CD8-positive, alpha-beta memory T cell (primary cell): ENCODE results near the gene SLC25A18. TPM values are rescaled to one million over a fixed set of nuclear protein-coding genes. Genes with fewer than 3 reads are reported as not detected.
A peak's percentile ranks its signal among the peaks of the same experiment; 100 is the strongest.

Experiments
- CTCF ChIA-PET: fragments of 350-600 bp; sonication (Branson Sonifier 250); formaldehyde crosslinking; loops from one replicate; lab custom pipeline; 2021; ENCODE audit warnings: antibody characterized with exemption; lab: Charles Lee
- POLR2A ChIA-PET: fragments of 350-600 bp; sonication (Branson Sonifier 250); formaldehyde crosslinking; loops from one replicate; lab custom pipeline; 2021; ENCODE audit warnings: antibody characterized with exemption; lab: Charles Lee
- DNase-seq, 5 donors: peaks; one replicate each; pipeline versions ENCODE4 v3.0.0 to v3.0.0-alpha.2; 2020 to 2022; ENCODE audit warnings: mixed read lengths in 1 of 5
- H3K27ac ChIP-seq: one replicate; pipeline ENCODE4 v1.7.0; 2013; ENCODE audit warnings: low read depth, mild to moderate bottlenecking, low read length, moderate library complexity
- H3K27me3 ChIP-seq: 2 replicates; pipeline ENCODE4 v1.7.0; 2013; ENCODE audit warnings: low read length, mild to moderate bottlenecking; ENCODE audit not compliant: insufficient read depth, poor library complexity, severe bottlenecking
- H3K36me3 ChIP-seq: 2 replicates; pipeline ENCODE4 v1.7.0; 2013; ENCODE audit warnings: mild to moderate bottlenecking, low read length, moderate library complexity; ENCODE audit not compliant: insufficient read depth
- H3K4me1 ChIP-seq: 2 replicates; pipeline ENCODE4 v1.7.0; 2013; ENCODE audit warnings: mild to moderate bottlenecking, low read length, moderate library complexity; ENCODE audit not compliant: insufficient read depth
- H3K4me3 ChIP-seq: 2 replicates; pipeline ENCODE4 v1.7.0; 2013; ENCODE audit warnings: mild to moderate bottlenecking, low read length
- H3K9me3 ChIP-seq: 2 replicates; pipeline ENCODE4 v1.7.0; 2013; ENCODE audit warnings: mild to moderate bottlenecking, low read length
- H3K27ac Mint-ChIP-seq, 8 donors: one replicate each; pipeline ENCODE4 v1.8.0; 2020 to 2021; ENCODE audit warnings: mixed read lengths in 8 of 8, mild to moderate bottlenecking in 6 of 8, inconsistent platforms in 3 of 8, moderate library complexity in 3 of 8
- H3K27me3 Mint-ChIP-seq, 2 donors: one replicate each; pipeline ENCODE4 v1.8.0; 2020 to 2021; ENCODE audit warnings: mixed read lengths in 2 of 2, mild to moderate bottlenecking in 1 of 2, moderate library complexity in 1 of 2
- H3K36me3 Mint-ChIP-seq, 3 donors: one replicate each; pipeline ENCODE4 v1.8.0; 2020 to 2021; ENCODE audit warnings: mixed read lengths in 3 of 3, inconsistent platforms in 1 of 3, mild to moderate bottlenecking in 1 of 3
- H3K4me1 Mint-ChIP-seq, 3 donors: one replicate each; pipeline ENCODE4 v1.8.0; 2020 to 2021; ENCODE audit warnings: mixed read lengths in 3 of 3, inconsistent platforms in 1 of 3, mild to moderate bottlenecking in 1 of 3
- H3K4me3 Mint-ChIP-seq, 7 donors: one replicate each; pipeline ENCODE4 v1.8.0; 2020 to 2021; ENCODE audit warnings: mixed read lengths in 7 of 7, mild to moderate bottlenecking in 6 of 7, moderate library complexity in 4 of 7, inconsistent platforms in 2 of 7
- H3K9me3 Mint-ChIP-seq, 5 donors: one replicate each; pipeline ENCODE4 v1.8.0; 2020 to 2022; ENCODE audit warnings: mixed read lengths in 5 of 5, mild to moderate bottlenecking in 3 of 5, moderate library complexity in 2 of 5, inconsistent platforms in 1 of 5
- polyA plus RNA-seq: library from polyadenylated mRNA; unstranded; fragments of 300-500 nt; fragmentation: Illumina TruSeq; gene quantifications from one replicate; pipeline ENCODE4 v1.2.3, GENCODE V29; 2021
- total RNA-seq, 2 experiments: library from RNA; stranded (reverse); gene quantifications; one replicate each; pipeline ENCODE4 v1.2.3, GENCODE V29; 2021

The SLC25A18 gene
- total and polyA plus RNA-seq, 3 experiments from 2014 or later: not detected

DNA sequence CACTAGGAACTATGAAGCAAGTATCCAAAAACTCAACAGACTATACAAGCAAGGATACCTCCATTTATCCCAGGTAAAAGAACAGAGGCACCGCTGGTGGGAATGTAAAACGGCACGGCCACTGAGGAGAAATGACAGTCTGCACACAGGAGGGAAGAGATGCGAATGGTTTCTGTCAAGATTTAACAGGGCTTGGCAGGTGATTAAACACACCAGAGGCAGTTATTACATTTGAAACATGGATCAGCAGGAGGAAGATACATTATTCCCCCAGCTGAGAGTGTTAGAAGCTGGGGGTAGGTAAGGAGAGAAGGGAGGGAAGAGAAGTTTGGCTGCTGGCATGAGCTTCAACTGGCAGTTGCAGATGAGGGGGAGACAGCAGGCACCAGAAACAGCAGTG, 35.0 kb downstream of the SLC25A18 start:
- H3K36me3 ChIP-seq: peaks cover 52% of the 10 kb centered on the region

GRCh38 chr22:17601031-17601430, 37.7 kb downstream of the SLC25A18 start:
- Mint-ChIP-seq H3K27ac (peak overlapping the region in 3 of 8 donors; percentile 6 to 82 (median 45)), H3K36me3 (peaks cover 18 to 70% (median 23%) of the 10 kb centered on the region in 3 donors), H3K4me1 (peaks cover 4 to 20% (median 15%) of the 10 kb centered on the region in 3 donors), H3K27me3 (no peaks in the 10 kb centered on the region), H3K4me3 (no peak overlapping the region), H3K9me3 (no peaks in the 10 kb centered on the region)
- H3K36me3 ChIP-seq: peaks cover 38% of the 10 kb centered on the region
- H3K27ac ChIP-seq: no peak overlapping the region
- H3K4me1 ChIP-seq: no peaks in the 10 kb centered on the region
- POLR2A ChIA-PET: no interaction called here
- DNase-seq: no peak
- CTCF ChIA-PET: no interaction called here
- H3K4me3 ChIP-seq: no peak overlapping the region
- no peaks in the 10 kb centered on the region for H3K9me3 ChIP-seq
- H3K27me3 ChIP-seq: no peaks in the 10 kb centered on the region

More for the DNA sequence above, 35.0 kb downstream of the SLC25A18 start:
- H3K27me3 Mint-ChIP-seq: no peaks in the 10 kb centered on the region
- ChIA-PET POLR2A (no interaction called here), CTCF (interaction anchor here (0.6 kb wide), 1 partner anchor 196 kb away, joined by 3 read pairs; no protein-coding TSS in a partner anchor)
- Histone ChIP-seq H3K4me3 (no peak overlapping the region), H3K27ac (no peak overlapping the region), H3K4me1 (no peaks in the 10 kb centered on the region), H3K9me3 (no peaks in the 10 kb centered on the region), H3K27me3 (no peaks in the 10 kb centered on the region)
- no peaks in the 10 kb centered on the region for H3K9me3 Mint-ChIP-seq
- DNase-seq: no peak
- H3K4me1 Mint-ChIP-seq: peaks cover 3 to 9% (median 7%) of the 10 kb centered on the region in 3 donors
- no peak overlapping the region for H3K27ac Mint-ChIP-seq
- H3K36me3 Mint-ChIP-seq: peaks cover 18 to 83% (median 24%) of the 10 kb centered on the region in 3 donors
- no peak overlapping the region for H3K4me3 Mint-ChIP-seq

GRCh38 chr22:17603668-17604067, 40.4 kb downstream of the SLC25A18 start:
- Histone ChIP-seq H3K27ac (no peak overlapping the region), H3K4me3 (no peak overlapping the region), H3K4me1 (no peaks in the 10 kb centered on the region), H3K36me3 (peaks cover 25% of the 10 kb centered on the region), H3K27me3 (no peaks in the 10 kb centered on the region), H3K9me3 (no peaks in the 10 kb centered on the region)
- Mint-ChIP-seq H3K27ac (peak overlapping the region in 1 of 8 donors; percentile 83), H3K4me1 (peaks cover 6 to 22% (median 15%) of the 10 kb centered on the region in 3 donors), H3K27me3 (no peaks in the 10 kb centered on the region), H3K4me3 (no peak overlapping the region), H3K36me3 (peaks cover 5 to 52% (median 9%) of the 10 kb centered on the region in 3 donors), H3K9me3 (no peaks in the 10 kb centered on the region)
- POLR2A ChIA-PET: no interaction called here
- no peak for DNase-seq
- CTCF ChIA-PET: no interaction called here

GRCh38 chr22:17606496-17606895, 43.2 kb downstream of the SLC25A18 start:
- H3K36me3 Mint-ChIP-seq: peaks cover 4 to 42% (median 5%) of the 10 kb centered on the region in 3 donors
- no peak overlapping the region for H3K4me3 Mint-ChIP-seq
- Histone ChIP-seq H3K27me3 (no peaks in the 10 kb centered on the region), H3K9me3 (no peaks in the 10 kb centered on the region), H3K36me3 (peaks cover 21% of the 10 kb centered on the region), H3K27ac (no peak overlapping the region), H3K4me3 (no peak overlapping the region), H3K4me1 (no peaks in the 10 kb centered on the region)
- H3K4me1 Mint-ChIP-seq: peaks cover 10 to 27% (median 17%) of the 10 kb centered on the region in 3 donors
- H3K27me3 Mint-ChIP-seq: no peaks in the 10 kb centered on the region
- ChIA-PET CTCF (no interaction called here), POLR2A (no interaction called here)
- H3K9me3 Mint-ChIP-seq: no peaks in the 10 kb centered on the region
- no peak overlapping the region for H3K27ac Mint-ChIP-seq
- no peak for DNase-seq

- Mint-ChIP-seq H3K27ac (no peak overlapping the region), H3K9me3 (no peaks in the 10 kb centered on the region), H3K36me3 (peaks cover 4 to 54% (median 11%) of the 10 kb centered on the region in 3 donors), H3K4me3 (no peak overlapping the region), H3K27me3 (no peaks in the 10 kb centered on the region), H3K4me1 (peaks cover 15 to 39% (median 19%) of the 10 kb centered on the region in 3 donors)
- ChIA-PET CTCF (no interaction called here), POLR2A (no interaction called here)
- Histone ChIP-seq H3K4me3 (no peak overlapping the region), H3K36me3 (peaks cover 34% of the 10 kb centered on the region), H3K4me1 (no peaks in the 10 kb centered on the region), H3K27me3 (no peaks in the 10 kb centered on the region), H3K9me3 (no peaks in the 10 kb centered on the region), H3K27ac (no peak overlapping the region)
- DNase-seq: no peak
These were observed 44.7 kb downstream of the SLC25A18 start for GRCh38 chr22:17607891-17608521.

DNA sequence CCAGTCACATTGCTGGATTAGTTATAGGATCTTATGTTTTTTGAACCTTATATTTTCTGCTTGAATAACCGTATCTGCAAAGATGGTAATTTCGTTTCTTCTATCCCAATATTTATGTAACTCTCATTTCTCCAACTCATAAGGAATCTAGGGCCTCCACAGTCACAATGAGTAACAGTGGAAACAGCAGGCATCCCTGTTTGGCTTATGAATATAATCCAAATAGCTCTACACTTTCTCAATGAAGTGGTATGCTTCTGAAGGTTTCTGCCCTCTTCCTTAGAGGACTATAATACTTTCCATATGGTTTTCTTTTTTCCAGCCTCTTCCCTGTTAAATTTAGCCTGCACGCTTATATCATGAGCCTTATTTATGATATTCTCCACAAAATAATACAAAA, 48.8 kb downstream of the SLC25A18 start:
- Histone ChIP-seq H3K4me1 (no peaks in the 10 kb centered on the region), H3K27ac (no peak overlapping the region), H3K9me3 (no peaks in the 10 kb centered on the region), H3K27me3 (no peaks in the 10 kb centered on the region), H3K36me3 (peaks cover 36% of the 10 kb centered on the region), H3K4me3 (no peak overlapping the region)
- Mint-ChIP-seq H3K27me3 (no peaks in the 10 kb centered on the region), H3K36me3 (peaks cover 4 to 60% (median 13%) of the 10 kb centered on the region in 3 donors), H3K4me3 (no peak overlapping the region), H3K27ac (peak overlapping the region in 3 of 8 donors; percentile 32 to 73 (median 66)), H3K9me3 (no peaks in the 10 kb centered on the region), H3K4me1 (peaks cover 14 to 27% (median 16%) of the 10 kb centered on the region in 3 donors)
- no peak for DNase-seq
- ChIA-PET CTCF (no interaction called here), POLR2A (no interaction called here)

DNA sequence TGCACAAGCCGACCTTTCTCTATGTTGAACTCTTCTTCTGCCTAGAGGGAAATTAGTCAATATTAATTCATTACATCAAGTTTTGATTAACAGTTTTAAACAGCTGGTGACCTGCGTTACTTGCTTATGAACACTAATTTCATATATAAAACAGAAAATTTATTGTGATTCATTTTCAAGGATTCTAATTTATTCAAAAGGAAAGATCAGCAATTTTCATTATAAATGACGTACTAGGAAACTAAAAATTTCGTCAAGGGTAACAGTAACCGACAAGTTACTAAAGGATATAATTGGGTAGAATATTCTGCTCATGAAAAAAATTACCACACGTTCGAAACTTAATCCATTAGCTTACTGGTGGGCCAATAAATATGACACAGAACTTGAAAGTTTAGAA, 50.0 kb downstream of the SLC25A18 start:
- no peaks in the 10 kb centered on the region for H3K27me3 Mint-ChIP-seq
- H3K36me3 Mint-ChIP-seq: peaks cover 4 to 69% (median 15%) of the 10 kb centered on the region in 3 donors
- no peaks in the 10 kb centered on the region for H3K27me3 ChIP-seq
- H3K4me1 Mint-ChIP-seq: peaks cover 14 to 27% (median 16%) of the 10 kb centered on the region in 3 donors
- H3K27ac Mint-ChIP-seq: peak overlapping the region in 1 of 8 donors; percentile 10
- ChIA-PET CTCF (no interaction called here), POLR2A (no interaction called here)
- H3K9me3 ChIP-seq: no peaks in the 10 kb centered on the region
- no peaks in the 10 kb centered on the region for H3K4me1 ChIP-seq
- H3K36me3 ChIP-seq: peaks cover 28% of the 10 kb centered on the region
- no peak overlapping the region for H3K4me3 ChIP-seq
- H3K9me3 Mint-ChIP-seq: no peaks in the 10 kb centered on the region
- DNase-seq: no peak
- no peak overlapping the region for H3K4me3 Mint-ChIP-seq
- H3K27ac ChIP-seq: no peak overlapping the region

DNA sequence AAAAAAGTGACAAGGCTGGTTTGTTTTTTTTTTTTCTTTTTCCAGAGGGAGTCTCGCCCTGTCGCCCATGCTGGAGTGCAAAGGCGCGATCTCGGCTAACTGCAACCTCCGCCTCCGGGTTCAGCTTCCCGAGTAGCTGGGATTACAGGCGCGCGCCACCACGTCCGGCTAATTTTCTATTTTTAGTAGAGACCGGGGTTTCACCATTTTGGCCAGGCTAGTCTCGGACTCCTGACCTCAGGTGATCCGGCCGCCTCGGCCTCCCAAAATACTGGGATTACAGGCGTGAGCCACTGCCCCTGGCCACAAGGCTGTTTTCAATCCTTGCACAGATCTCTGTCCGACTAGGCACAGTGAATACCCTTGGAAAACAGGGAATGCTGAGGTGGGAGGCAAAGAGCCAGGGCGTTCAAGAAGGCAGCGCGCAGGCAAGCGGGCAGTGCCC, 64.7 kb downstream of the SLC25A18 start:
- Histone ChIP-seq H3K36me3 (no peaks in the 10 kb centered on the region), H3K27ac (peak overlapping the region; percentile 99), H3K9me3 (no peaks in the 10 kb centered on the region), H3K4me3 (peak overlapping the region; percentile 100), H3K27me3 (no peaks in the 10 kb centered on the region), H3K4me1 (peaks cover 22% of the 10 kb centered on the region)
- Mint-ChIP-seq H3K4me3 (peak overlapping the region; percentile 93 to 99 (median 98)), H3K4me1 (peaks cover 28 to 48% (median 45%) of the 10 kb centered on the region in 3 donors), H3K36me3 (peaks cover 0 to 34% (median 0%) of the 10 kb centered on the region in 3 donors), H3K9me3 (no peaks in the 10 kb centered on the region), H3K27ac (peak overlapping the region; percentile 95 to 99 (median 99)), H3K27me3 (no peaks in the 10 kb centered on the region)
- ChIA-PET CTCF (no interaction called here), POLR2A (interaction anchor here (1.0 kb wide), 1 partner anchor 11 kb away, joined by 3 read pairs; the partner anchor contains the start of gene BCL2L13)
- no peak for DNase-seq
